NCI-H460 (cell line): ENCODE measurements around the gene RANBP17. TPM values are rescaled to one million over a fixed set of nuclear protein-coding genes. Genes with fewer than 3 reads are reported as not detected.
A peak's percentile ranks its signal among the peaks of the same experiment; 100 is the strongest.
"Not testable (repeated sequence)": the region's sequence is repeated elsewhere in the genome, so short reads cannot be mapped to it uniquely, and the experiment has no call there.

Source experiments
- DNase-seq: peaks from one replicate; pipeline ENCODE4 v3.0.0-alpha.2; 2016; ENCODE audit warnings: low read depth; ENCODE audit errors: extremely low read depth
- total RNA-seq: library from RNA; depleted of rRNA; stranded (reverse); fragments of >200 nt; shearing (Covaris generic); gene quantifications from 2 replicates; pipeline ENCODE4 v1.2.3, GENCODE V29; 2014

RANBP17 gene
- total RNA-seq, 1 experiment from 2014 or later, result 11.9 TPM

DNA sequence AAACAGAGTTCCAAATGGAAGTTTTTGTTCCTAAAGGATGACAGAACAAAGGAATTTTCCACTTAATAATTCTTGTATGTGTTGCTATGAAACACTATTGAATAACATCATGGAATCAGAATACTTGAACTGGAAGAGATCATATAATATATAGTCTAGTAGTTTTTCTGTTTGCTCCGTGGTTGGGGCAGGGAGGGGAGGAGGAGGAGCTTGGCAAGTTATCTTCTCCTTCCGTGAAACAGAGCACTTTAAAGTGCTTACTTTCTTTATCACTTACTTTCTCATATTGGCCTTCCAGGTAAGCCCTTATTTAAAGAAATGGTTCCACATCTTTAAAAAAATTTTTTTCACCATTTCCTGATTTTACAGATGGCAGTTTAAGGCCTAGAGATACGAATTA, 281.4 kb downstream of the RANBP17 start:
- no peak for DNase-seq

GRCh38 chr5:171143926-171144325, 282.1 kb downstream of the RANBP17 start:
- DNase-seq, result no peak

GRCh38 chr5:171149333-171149732, 287.5 kb downstream of the RANBP17 start:
- DNase-seq, result no peak

GRCh38 chr5:171149772-171150171, 288.0 kb downstream of the RANBP17 start:
- no peak for DNase-seq

DNA sequence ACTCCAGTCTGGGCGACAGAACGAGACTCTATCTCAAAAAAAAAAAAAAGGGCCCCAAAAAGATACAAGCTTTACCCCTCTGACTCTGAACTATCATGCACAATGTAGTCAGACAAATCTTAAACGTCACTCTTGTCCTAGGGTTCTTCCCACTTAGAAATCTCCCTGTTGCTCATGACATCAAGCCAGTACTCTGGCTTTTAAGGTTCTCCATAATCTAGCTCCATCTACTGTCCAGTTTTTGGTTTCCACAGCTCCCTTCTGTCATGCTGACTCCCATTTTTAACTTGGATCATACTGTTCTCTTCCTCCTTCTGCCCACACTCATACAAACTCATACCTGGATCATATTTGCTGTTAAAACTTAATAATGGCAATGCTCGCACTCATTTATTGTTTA, 290.6 kb downstream of the RANBP17 start:
- DNase-seq, result peak; percentile 26

- no peak for DNase-seq
Observed at GRCh38 chr5:171155621-171156020, 293.8 kb downstream of the RANBP17 start.

DNA sequence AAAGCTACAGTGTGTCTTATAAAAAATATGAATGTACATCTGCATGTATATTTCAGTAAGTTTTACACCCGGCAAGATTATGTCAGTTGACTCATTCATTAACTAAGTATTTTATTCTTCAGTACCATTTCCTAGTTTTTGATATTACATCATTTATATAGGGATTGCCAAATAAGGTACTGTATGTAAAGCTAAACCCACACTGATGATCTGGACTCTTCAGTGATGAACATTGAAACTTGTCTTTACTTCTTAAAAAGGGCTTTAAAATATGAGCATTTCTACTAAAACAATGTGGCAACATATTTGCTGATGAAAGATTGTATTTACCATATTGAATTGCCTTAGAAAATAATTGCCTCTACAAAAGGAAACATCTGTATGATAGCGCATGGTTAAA, 295.5 kb downstream of the RANBP17 start:
- no peak for DNase-seq

GRCh38 chr5:171157775-171158174, 296.0 kb downstream of the RANBP17 start:
- DNase-seq, result no peak

- no peak for DNase-seq
Observed at GRCh38 chr5:171158581-171158980, 296.8 kb downstream of the RANBP17 start.

- DNase-seq, result no peak
Observed at GRCh38 chr5:171162165-171162564, 300.3 kb downstream of the RANBP17 start.

DNA sequence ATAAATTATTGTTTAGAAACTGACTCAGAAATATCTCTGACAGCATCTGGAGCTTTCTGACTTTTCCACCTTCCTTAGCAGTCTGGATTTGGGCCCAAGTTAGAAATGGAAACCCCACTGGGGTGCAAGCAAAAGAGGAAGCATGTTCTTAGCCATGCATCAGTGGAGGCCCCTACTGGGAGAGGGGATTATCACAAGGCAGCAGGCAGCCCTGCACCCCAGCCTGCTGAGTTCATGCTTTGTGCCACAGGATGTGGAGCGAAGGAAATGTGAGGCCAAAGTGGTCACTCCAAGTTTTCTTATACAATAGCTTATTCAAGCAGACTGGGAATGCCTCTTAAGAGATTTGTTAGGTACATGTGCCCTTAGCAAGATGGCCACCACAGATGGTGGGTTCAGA, 300.8 kb downstream of the RANBP17 start:
- DNase-seq, result peak; percentile 21

DNA sequence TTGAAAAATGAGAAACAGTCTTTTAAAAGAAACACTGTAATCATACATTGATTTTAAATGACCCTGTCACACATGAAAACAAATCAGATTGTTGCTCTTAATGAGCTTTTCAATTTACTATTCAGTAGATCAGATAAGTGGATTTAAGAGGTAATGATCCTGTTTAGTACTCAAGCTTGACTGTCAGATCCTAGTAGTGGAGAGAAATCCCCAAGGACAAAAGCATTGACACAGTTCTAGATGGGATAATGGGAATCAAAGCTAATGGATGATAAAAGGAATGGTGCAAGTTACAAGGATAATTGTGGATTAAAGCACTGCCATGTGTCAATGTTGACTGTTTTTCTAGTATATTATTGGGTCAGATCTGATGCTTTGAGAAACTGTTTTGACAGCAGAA, 304.9 kb downstream of the RANBP17 start:
- no peak for DNase-seq

- DNase-seq, result no peak
Observed at GRCh38 chr5:171168171-171168570, 306.4 kb downstream of the RANBP17 start.

DNA sequence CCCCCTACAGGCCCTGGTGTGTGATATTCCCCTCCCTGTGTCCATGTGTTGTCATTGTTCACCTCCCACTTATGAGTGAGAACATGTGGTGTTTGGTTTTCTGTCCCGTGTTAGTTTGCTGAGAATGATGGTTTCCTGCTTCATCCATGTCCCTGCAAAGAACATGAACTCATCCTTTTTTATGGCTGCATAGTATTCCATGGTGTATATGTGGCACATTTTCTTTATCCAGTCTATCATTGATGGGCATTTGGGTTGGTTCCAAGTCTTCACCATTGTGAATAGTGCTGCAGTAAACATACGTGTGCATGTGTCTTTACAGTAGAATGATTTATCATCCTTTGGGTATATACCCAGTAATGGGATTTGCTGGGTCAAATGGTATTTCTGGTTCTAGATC, 313.1 kb downstream of the RANBP17 start:
- not testable (repeated sequence) for DNase-seq

DNA sequence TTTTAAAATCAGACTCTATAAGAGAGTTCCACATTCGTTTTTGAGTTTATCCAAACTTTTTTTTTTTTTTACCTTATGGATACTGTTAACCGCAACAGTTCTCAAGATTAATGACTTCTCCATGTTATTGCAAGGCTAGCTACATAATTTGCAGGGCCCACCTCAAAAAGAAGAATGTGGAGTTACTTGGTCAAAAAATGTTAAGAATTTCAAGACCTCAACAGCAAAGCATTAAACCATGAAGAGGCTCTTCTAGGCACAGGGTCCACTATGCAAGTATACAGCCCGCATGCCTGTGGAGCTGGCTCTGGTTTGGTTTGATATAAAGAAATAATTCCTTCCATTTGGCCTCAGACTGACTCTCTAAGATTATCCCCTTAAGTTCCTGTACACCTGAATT, 313.9 kb downstream of the RANBP17 start:
- DNase-seq, result no peak

DNA sequence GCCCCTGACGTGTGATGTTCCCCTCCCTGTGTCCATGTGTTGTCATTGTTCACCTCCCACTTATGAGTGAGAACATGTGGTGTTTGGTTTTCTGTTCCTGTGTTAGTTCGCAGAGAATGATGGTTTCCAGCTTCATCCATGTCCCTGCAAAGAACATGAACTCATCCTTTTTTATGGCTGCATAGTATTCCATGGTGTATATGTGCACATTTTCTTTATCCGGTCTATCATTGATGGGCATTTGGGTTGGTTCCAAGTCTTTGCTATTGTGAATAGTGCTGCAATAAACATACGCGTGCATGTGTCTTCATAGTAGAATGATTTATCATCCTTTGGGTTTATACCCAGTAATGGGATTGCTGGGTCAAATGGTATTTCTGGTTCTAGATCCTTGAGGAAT, 316.4 kb downstream of the RANBP17 start:
- not testable (repeated sequence) for DNase-seq

- no peak for DNase-seq
Observed at GRCh38 chr5:171188016-171188415, 326.2 kb downstream of the RANBP17 start.

DNA sequence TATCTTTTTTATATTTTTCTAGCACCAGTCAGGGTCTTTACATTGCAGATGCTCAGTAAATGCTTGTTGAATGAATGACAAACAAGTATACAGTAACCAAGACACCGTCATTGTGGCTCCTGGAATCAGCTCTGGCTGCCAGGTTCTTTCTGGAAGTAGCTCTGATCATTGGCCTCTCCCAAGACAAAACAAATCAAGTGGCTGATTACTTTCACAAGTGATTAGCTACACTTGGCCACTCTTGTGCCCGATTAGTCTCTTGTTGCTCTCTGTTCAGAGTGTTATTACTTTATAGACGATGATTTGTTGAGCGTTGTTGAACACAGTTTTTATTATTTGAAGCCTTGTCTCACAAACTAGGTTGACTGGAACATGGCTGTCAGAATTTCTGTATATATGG, 327.6 kb downstream of the RANBP17 start:
- DNase-seq, result no peak

- DNase-seq, result no peak
Observed at GRCh38 chr5:171192111-171192510, 330.3 kb downstream of the RANBP17 start.

DNA sequence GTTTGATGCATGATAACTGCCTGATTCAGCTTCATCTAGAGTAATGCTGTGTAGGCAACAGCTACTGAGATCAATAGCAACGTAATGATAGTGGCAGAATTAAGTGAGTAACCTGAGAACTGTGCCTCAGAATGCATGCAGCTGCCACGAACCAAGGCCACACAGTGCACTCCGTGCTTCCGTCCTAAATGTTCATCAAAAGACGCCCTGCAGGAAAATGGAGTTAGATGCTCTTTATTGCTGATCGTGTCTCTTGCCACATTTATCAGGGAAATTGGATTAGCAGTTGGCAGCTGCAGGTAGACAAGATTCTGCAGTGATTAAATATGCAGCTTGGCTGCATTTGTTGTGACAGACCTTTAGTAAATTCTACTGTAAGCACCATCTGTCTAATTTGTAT, 339.5 kb downstream of the RANBP17 start:
- no peak for DNase-seq

- DNase-seq, result no peak
Observed at GRCh38 chr5:171205375-171205774, 343.6 kb downstream of the RANBP17 start.

- DNase-seq, result peak; percentile 55
Observed at GRCh38 chr5:171207256-171207847, 345.5 kb downstream of the RANBP17 start.

DNA sequence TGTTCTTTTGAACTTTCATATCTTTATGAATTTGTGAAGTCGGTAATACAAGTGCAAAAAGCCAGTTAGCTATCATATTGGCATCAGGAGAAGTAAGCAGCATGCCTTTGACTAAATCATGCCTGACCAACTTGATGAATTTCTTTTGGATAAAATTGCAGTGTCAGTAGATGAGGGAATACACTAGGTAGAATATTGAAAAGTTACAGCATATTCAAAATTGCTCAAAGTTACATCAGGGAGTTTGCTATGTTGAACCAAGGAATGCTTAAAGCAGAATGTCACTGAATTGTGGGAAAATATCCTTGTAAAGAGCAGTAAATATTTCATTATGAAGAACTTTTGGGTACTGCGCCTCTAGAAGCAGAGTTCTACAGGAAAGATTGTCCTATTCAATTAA, 360.1 kb downstream of the RANBP17 start:
- DNase-seq, result no peak
